ENCODE data around the gene EIF2S2.

EIF2S2 gene

GRCh38 chr20:34058831-34059230 is 53.2 kb downstream of the EIF2S2 start:
- peak; percentile 36 for DNase-seq

- peak; percentile 21 for DNase-seq
Observed at GRCh38 chr20:34055290-34055689, 56.8 kb downstream of the EIF2S2 start.

GRCh38 chr20:34052414-34052813 is 59.6 kb downstream of the EIF2S2 start:
- DNase-seq = no peak

- DNase-seq = no peak
Observed at GRCh38 chr20:34049897-34050695, 61.9 kb downstream of the EIF2S2 start.

GRCh38 chr20:34049389-34049788 is 62.7 kb downstream of the EIF2S2 start:
- DNase-seq = no peak

- no peak for DNase-seq
Observed at GRCh38 chr20:34047917-34048316, 64.1 kb downstream of the EIF2S2 start.

GRCh38 chr20:34047010-34047687 is 64.9 kb downstream of the EIF2S2 start:
- no peak for DNase-seq

DNA sequence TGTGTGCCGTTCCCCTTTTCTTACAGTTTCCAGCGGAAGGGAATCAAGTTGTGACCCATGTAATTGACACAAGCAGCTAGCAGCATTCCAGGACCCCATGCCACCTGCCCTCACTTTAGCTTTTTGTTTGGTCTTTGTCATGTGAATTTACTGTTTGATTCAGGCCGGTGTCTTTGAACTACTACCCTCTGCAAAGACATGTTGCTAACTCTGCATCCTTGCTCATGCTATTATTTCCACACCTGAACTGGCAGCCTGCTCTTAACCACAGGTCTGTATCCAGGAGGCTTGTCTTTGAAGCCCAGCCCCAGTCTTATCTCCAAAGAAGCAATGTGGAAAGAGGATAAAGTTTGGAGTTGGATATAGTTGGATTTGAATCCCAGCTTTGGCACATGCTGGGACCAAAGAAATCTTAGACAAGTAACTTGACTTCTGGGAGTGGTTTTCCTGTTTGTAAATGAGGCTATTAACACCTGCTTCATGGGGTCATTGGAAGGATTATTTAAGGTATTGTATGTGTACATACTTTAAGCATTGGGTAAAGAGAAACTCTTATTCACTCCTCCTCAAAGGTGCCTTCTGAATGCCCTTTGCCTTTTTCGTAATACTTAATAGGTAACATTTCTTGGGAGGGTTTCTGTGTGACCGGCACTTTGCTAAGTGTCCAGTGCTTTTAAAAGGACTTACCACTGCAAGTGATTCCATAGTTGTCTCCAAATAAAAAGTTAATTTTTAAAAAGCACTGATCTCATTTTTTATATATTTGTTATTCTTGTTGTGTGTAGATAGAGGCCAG is 65.9 kb downstream of the EIF2S2 start:
- no peak for DNase-seq

GRCh38 chr20:34045294-34045693 is 66.7 kb downstream of the EIF2S2 start:
- no peak for DNase-seq

GRCh38 chr20:34043025-34043424 is 69.0 kb downstream of the EIF2S2 start:
- DNase-seq = no peak

GRCh38 chr20:34042262-34042661 is 69.8 kb downstream of the EIF2S2 start:
- no peak for DNase-seq

DNA sequence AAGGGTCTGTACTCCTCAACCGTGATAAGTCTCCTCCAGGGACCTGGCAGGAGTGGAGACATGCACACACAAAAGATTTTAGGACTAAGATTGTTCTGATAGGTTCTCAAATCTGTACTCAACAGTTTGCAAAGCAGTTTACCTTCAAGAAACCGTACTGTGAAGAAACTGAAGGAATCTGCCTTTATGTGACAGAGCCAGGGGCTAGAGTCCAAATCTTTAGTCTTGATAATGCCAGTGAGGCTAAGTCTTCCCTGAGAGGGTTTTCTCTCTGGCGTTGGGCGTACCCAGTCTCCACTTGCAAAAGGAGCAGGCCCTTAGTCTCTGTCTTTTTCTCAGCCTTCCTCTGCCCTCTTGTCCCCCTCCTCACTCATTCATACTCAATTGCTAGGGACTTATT is 70.8 kb downstream of the EIF2S2 start:
- no peak for DNase-seq

GRCh38 chr20:34040300-34040995 is 71.6 kb downstream of the EIF2S2 start:
- no peak for DNase-seq
